ENCODE results near the gene COG3.
A peak's percentile ranks its signal among the peaks of the same experiment; 100 is the strongest.

The COG3 gene

DNA sequence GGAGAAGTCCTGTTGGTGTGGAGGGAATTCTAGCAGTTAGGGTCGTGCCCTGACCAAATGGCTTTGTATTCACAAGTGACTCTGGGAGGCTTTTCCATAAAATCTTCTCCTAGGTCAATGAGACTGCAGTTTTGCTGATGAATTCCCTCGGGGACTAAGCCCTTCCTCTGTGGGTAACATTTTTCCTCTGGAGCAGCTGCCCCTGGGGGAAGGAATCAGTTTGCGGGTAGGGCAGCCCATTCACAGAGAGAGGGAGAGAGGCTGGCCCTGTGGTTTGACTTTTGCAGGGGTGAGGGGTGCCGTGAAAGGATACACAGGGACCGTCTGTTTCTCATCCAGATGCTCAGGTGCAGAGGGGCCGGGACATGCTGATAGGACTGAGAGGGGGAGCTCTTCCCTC, 83.5 kb downstream of the COG3 start:
- DNase-seq = no peak

DNA sequence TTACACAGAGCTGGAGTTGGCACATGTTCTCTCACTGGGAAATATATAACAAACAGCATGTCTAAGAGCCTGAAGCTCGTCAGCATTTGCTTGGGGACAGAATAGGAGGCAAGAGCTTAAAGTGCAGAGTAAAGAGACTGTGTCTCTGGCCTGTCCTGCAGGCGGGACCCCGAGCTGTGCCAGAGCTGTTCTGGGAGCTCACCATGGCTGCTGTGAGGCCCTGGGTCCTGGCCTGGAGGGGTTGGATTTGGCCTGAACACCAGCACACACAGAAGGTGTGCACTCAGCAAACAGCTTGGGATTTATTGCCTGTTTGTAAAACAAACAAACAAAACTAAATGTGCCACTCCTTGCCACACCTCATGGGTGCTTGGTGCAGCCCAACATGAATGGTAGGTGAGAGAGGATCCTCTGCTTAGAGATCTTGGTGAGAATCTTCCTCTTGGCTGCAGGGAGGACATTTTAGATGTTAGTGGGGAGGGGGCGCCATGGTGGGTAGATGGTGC, 89.9 kb downstream of the COG3 start:
- DNase-seq = no peak

DNA sequence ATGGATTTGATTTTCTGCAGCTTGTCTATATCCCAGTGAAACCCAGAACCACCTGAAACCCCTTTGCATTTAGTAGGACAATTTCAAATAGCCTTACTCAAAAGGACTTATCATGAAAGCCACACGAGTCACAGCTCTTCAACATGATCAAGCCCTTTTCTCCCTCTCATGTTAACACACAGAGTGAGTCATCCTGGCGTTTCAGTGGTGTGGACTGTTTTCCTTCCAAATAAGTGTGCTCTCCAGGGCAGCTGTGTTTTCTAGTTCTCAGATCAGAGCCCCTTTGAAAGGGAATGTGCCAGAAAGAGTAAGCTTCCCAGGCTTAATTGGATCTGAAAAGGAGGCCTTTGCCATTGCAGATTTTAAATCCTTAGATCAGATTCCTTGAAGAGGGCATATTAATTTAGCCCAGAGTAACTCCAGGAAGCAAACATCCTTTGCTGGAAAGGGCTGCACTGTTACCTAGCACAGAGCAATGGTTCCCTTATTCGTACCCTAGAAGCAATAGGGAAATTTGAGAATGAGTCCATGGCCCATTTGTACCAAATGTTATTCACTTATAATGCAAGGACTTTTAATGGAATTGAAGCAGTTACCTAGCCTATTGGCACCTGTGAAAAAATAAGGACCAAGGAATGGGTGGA, 99.5 kb downstream of the COG3 start:
- DNase-seq = peak; percentile 47

DNA sequence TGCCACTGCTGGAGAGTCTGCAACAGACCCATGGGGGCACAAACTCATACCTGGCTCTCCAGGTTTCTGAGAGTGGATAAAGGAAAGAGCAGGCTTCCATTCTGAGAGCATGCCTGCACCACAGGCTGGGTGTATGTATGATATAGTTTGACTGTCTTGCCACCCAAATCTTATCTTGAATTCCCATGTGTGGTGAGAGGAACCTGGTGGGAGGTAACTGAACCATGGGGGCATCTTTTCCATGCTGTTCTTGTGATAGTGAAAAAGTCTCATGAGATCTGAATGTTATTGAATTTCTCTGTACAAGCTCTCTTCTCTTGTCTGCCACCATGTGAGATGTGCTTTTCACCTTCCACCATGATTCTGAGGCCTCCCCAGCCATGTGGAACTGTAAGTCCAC, 100.6 kb downstream of the COG3 start:
- DNase-seq = no peak

DNA sequence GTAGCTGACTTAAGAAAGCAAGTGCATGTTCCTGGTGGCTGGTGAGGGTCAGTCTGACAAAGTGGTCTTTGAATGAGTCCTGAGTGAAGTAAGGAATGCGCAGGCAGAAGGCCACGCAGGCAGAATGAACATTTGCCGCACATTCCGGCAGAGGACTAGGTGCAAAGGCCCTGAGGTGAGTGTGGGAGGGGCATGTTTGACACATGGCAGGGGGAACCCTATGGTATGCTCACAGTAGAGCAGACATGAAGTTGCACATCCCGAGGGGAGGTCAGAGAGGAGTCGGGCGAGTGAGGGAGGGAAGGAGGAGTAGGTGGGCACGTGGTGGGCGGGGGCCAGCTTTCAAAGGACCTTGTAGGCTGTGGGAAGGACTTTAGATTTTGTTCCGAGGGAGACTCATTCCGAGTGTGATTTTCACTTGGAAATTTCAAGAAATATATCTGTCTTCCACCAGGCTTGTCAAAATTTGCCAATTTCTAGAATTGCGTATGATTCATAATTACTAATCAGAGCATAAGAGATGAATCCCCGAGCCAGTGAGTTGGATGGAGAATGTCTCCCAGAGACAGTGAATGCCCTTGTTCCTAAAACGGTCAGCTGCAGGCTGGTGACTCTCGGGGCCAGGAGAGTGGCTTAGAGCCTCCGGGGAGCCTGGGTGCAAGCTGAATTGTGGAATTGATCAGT, 110.5 kb downstream of the COG3 start:
- DNase-seq = no peak

DNA sequence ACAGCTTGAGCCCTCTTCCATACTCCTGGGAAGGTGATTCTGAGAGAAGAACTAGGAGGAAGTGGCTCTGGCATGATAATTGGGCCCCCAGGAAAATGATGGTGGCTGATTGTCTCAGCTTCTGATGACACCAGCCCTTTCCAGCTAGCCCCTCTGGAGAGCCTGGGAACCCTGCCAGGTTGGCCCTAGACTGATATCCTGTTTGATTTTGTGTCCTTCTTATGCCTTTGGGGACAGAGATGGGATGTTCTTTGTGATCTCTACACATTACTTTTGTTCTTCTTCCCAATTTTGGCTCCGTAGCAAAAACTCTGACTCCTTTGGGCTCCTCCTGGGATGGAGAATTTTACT, 111.1 kb downstream of the COG3 start:
- no peak for DNase-seq

DNA sequence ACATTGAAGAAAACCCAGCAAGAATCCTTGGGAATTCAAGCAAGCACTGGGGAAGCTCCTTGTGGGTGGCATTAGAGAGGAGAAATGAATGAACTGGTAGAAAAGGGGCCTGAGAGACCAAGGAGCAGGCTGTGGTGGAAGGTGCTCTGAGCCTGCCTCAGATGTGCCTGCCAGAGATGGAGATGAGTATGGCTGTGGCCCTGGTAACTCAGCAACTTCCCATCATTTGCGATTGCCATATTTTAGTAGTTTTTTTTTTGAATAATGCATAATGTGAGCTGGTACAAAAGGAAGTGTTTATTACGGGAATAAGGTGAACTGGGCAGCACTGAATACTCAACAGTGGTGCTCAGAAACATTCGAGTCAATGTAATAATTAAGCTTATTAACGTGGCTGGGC, 111.7 kb downstream of the COG3 start:
- DNase-seq = no peak

DNA sequence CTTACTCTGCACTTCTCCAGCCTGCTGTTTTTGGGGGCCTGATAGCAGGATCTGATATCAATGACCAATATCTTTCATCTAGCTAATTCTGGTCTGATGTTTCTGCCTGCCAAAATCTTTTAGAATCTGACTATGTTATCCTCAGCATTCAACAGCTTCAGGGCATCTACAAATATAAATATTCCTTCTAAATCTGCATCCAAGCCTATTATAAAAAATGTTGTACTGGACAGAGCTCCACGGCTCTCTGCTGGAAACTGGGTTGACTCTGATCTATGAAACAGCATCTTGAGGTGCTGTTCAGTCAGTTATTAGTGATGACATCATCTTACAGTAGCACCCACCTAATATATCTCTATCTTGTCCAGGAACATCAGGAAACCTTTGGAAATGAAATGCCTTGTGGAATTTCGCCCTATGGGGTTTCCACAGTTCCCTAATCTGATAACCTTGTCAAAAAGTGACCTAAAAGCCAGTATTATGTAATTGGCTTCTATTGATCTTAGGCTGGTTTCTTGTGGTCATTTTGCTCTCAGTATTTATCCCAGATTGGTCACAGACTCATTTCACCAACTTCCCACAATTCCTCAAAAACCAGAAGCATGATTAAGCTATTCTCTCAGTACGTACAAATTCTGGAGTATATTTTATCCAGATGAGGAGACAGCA, 117.8 kb downstream of the COG3 start:
- no peak for DNase-seq

DNA sequence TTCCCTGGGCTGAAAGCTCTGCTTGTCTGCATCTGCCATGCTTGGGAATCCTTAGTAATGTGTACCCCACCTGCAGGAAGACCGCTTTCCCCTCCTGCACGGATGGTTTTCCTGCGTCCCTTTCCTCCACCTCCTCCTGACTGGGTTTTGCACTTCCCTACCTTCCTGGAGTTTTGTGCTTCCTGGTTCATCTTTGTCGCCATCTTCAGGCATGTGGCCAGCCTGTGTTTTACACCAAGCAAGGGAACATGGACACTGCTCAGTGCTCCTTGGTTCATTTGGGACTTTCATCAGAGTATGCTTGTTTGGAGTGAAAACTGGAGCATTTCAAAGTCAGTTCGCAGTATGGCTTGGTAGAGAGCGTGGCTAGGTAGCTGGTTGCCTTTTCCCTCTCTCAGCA, 120.1 kb downstream of the COG3 start:
- no peak for DNase-seq

All from eye (tissue), 1 donor.